GM21529 (cell line): ENCODE measurements around the gene FIGLA.

ENCODE experiments used
- ATAC-seq: cut with Tn5 transposase; IDR thresholded peaks from one replicate; pipeline ENCODE4 v1.9.1; 2021; ENCODE audit not compliant: unreplicated experiment

Gene FIGLA

DNA sequence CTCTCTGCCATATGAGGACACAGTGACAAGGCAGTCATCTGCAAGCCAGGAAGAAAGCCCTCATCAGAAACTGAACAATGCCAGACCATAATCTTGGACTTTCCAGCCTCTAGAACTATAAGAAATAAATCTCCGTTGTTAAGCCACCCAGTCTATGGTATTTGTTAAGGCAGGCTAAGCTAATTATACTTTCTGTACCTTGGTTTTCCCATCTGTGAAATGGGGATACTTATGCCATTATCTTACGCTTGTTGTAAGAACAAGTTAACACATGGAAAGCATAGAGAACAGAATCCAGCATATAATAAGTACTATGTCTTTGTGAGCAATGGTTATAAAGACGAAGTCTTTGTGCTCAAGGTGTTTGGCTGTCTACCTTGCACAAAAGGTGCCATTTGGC, 14.2 kb downstream of the FIGLA start:
- ATAC-seq, result no peak

DNA sequence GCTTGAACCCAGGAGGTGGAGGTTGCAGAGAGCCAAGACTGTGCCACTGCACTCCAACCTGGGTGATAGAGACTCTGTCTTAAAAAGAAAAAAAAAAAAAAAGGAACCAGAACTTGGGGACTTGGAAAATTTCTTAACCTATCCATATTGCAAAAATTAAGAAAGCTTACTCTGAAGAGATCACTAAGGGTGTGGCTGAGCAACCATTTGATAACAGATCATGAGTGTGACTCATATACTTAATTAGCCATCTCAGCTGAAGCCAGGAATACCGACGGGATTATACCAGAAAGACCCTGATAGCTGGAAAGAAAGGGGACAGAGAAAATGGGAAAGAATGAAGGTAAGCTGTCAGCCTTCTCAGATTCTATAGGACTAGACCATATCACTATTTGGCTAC, 15.3 kb downstream of the FIGLA start:
- ATAC-seq, result no peak

DNA sequence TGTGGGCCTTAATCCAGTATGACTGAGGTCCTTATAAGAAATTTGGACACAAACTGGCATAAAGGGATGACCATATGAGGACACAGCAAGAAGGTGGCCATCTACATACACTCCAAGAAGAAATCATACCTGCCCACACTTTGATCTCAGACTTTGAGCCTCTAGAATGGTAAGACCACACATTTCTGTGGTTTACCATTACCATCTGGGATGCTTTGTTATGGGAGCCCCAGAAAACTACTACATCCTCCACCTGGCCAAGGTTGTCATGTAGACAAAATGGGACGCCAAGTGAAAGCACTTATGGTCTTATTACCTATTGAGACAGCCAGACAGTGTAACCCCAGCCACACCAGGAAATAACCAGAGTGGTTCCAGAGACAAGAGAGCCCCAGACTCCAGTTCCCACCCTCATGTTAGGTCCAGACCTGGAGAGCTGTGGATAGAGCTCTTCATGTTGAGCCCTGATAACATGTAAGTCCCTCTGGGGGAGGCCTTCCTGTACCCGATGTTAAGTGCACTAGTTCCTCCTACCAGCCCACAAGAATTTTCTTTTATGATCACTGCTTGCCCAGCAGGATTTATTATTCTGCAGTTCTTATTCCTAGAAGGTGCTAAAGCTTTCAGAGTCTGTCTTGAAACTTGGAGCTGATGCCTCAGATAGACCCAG, 17.8 kb downstream of the FIGLA start:
- no peak for ATAC-seq

DNA sequence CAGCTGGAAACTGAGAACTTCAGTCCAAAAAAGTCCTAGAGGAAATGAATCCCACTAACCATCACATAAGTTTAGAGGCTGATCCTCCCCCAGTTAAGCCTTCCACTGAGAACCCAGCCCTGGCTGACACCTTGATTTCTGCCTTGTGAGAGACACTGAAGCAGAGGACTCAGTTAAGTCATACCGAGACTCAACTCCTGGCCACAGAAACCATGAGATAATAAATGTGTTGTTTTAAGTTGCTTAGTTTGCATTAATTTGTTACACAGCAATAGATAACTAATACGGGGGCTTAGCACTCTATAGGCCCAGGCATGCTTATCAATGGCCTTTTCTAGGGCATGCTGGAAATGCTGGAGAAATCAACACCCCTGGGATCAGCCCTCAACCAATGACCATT, 19.0 kb downstream of the FIGLA start:
- no peak for ATAC-seq

DNA sequence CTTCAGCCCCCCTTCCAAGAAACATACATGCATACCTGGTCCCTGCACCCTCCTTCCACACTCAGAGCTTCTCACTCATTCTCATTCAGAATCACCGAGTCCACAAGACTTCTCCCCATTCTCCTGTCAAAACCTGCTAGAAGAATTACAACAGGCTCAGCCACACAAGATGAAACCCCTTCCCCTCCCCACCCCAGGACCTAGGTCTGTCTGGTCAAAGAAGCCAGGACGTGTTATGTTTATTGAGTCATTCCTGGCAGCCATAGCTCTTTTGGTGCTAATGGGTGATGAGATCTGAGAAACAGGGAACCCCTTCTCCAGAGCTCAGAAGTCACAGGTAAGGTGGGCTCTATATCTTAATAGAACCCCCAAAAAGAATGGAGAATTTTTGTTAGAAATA, 21.0 kb downstream of the FIGLA start:
- no peak for ATAC-seq

DNA sequence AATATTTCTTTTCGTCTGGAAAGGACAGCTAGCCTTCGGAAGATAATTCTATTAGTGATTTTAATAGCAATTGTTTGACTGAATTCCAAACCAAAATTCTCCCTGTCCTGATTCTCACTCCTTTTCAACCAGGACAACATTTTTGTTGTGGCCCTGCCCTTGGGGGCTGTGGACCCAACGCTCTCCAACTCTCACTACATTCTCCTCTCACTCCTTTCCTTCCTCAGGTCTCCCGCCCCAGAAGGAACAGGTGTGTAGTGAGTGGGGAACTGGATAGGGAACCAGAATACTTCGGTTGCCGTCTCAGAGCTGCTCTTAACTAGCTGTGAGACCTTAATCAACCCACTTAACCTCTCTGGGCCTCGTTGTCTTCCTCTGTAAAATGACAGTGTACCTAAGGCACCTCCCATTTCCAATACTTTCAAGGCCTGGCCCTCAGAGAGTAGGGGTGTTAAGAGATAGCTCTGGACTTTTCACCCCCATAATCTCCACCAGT, 21.8 kb downstream of the FIGLA start:
- ATAC-seq, result no peak

DNA sequence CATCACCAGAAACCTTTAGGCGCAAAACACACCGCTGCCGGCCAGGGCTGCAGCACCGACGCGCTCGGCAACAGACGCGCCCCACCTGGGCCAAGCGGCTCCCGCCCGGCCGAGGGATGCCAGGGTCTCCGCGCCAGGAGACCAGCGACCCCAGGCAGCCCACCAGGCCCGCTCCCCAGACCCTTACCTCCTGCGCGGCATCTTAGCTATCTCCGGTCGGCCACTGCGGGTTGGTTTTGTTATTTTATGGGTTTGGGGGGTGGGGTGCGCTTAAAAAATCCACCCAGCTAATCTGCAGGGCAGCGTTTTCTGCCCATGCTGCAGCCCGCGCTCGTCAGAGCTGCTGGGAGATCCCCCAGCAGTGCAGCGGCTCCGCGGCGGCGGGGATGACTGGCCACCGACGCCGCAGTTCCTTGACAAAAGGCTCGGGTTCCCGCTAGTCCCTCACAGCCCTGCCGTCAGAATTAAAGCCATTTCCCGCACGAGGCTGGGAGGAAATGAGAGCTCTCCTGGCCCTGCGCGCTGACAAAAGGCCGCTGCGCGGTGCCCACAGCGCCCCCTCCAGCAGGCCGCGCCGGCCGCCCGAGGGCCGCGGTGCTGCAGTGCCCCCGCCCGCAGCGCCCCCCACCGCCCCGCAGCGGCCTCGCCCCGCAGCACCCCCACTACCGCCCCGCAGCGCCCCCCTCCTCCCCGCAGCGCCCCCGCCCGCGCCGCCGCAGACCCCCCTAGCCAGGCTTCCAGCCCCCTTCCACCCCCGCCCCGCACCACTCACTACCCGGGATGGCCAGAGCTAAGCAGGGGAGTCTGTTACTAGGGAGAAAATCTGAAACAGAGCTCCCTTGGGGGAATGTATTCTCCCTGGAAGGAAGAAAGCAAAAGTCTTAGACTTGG, 22.5 kb downstream of the FIGLA start, which contains the start of gene ADD2:
Gene ADD2 (minus strand): TSS at position 502 of the 891 bp plus-strand sequence. CDS start 61,792 bp downstream, outside the sequence.
- no peak for ATAC-seq

DNA sequence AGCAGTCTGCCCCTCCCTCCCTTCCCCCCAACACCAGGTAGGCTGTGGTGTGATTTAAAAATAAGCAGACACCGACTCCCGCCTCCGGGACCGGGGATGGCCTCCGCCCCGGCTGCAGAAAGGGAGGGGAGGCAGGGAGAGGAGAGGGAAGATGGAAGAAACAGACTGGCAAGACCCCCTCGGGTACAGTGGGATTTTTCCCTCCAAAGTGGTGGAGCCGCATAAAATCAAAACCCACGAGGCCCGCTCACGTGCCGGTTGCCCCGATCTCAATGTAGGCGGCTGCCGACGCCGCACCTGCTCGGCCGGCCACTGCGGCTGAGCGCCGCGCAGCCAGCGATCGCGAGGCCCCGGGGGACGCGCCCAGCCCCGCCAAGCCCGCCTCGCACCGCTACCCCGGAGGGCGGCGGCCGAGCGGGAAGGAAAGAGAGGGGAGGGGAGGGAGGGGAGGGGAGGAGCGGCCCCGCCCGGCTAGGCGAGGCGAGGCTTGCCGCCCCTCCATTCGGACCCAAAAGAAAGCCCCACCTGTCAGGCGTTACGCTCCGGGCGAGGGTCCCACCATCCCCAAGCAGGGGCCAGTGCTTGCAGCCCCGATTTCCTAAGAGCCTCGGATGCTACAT, 23.3 kb downstream of the FIGLA start:
- ATAC-seq, result no peak

DNA sequence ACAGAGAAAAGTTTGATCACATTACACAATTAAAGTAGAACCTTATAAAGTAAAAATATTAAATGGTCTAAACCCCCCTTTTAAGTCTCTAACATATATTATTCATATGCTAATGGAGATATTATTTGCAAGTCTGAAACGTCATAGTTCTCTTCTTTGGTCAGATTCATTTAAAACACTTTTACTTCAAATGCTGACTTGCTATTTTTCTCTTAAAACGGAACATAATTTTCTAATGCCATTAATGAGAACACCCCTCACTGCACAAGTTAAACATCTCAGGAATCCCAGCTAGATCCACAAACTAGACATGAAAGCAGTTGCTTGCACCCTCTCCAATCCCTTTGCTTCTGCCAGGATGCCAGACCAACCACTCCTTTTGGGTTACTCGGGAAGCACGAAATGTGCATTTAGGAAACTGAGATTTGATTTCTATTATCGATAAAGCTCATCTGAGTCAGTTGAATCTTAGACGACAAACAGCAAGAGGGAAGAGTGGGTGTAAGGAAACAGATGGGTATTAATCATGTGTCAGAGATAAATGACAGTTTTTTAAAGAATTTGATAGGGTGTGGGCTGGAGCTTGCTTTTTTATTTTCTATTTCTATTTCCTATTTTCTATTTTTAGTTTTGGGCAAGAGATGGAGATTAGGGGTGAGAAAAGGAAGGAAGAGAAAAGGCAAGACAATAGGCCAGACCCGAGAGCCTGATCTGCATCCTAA, 23.9 kb downstream of the FIGLA start:
- ATAC-seq, result no peak

DNA sequence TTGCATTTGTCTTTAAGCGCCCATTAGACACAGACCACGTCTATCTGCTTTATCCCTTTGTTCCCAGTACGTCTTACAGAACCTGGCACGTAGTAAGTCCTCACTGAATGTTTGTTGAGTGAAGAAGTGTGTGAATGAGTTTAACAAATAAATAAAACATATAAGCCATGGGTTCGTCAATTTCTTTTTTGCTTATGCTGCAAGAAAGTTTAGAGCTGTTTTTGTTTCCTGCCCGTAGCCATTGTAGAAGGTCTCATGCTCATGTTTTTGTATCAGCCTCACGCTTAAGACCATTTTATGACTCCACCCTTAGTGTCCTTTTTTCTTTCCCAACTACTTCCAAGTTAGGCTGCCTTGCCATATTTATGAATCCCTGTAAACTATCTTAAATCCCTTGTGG, 24.9 kb downstream of the FIGLA start:
- no peak for ATAC-seq

DNA sequence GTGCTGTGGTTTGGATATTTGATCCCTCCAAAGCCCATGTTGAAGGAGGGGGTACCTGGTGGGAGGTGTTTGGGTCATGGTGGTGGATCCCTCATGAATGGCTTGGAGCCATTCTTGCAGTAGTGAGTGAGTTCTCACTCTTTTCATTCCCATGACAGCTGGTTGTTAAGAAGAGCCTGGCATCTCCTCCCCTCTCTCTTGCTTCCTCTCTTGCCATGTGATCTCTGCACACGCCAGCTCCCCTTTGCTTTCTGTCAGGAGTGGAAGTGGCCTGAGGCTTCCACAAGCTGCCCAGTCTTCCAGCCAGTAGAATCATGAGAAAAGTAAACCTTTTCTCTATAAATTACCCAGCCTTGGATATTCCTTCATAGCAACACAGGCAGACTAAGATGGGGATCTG, 31.0 kb downstream of the FIGLA start:
- ATAC-seq, result no peak

DNA sequence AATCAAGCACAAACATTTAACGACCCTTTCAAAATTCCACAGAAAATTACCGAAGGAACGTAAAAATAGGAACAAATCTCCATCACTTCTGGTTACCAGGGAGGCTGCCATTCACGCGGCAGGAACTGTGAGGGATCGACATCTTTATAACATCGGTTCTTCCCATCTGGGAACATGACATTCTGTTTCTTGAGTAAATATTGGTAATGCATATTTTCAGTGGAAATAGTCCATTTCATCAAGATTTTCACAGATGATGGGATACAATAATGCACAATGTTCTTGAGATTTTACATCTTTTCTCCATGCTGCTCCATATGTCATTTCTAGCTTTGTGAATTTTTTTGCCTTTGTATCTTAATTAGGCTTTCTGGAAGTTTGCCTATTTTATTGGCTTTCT, 32.5 kb downstream of the FIGLA start:
- no peak for ATAC-seq

DNA sequence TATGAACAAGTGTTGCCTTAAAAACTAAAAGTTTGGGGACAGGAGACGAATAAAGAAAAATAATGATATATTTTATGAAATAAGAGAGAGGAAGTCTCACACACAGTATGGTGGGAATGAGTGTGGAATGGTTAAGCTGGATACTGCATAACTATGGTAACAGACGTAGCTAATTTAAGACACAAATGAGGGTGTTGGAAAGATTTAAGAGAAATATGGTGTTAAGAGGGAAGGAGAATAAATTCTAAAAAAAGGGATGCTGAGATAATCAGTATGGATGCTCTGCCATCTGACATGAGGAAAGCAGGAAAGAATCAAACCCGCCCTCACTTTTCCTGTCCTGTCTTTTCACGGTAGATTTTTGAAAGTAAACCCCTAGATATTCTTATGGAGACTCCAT, 33.1 kb downstream of the FIGLA start:
- no peak for ATAC-seq

DNA sequence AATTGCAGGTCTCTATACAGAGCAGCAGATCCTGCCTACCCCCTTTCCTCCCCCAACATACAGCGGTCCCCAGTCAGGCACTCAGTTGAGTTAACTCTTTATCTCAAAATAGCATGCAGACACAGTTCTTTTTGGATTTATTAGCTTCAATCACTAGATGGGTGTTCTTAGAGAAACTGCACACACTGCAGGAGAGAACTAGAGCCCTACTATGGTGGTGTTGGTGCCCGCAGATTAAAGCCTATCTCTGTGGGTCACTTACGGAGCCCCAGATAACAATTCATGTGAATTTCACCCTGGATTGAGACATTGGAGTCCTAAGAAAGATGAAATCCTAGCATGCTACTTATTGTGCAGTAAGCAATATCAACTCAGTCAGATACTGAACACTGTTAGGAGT, 34.3 kb downstream of the FIGLA start:
- ATAC-seq, result no peak

DNA sequence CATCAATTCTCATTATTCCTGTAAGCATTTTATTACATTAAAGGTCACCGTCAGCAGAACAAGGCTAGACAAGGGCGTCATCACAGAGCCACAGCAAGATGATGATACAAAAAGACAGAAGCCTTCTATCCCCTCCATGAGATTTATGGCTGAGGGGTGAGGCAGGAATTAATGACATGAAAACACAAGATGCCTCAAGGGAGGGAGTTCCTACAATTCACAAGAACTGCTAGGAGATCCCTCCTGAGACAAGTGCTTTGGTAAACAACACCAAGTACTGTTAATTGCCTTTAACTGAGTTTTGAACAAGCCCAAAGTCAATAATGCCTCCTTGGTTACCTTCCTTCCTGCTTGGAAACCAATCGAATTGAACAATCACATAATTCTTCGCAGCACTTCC, 36.5 kb downstream of the FIGLA start:
- no peak for ATAC-seq

DNA sequence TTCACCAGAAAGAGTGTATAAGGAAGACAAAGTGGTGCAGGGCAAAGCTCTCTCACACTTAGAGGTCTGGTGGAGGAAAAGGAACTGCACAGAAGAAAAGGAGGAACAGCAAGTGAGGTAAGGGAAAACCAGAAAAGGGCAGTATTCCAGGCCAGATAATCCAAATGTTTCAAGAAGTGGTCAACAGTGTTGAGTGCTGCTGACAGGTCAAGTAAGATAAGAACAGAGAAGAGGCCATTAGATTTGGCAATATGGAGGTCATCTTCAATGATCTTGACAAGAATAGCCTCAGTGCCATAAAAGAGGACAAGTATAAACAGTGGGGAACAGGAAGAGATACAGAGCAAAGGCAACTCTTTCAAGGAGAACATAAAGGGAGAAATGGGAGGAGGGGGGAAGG, 37.4 kb downstream of the FIGLA start:
- no peak for ATAC-seq

DNA sequence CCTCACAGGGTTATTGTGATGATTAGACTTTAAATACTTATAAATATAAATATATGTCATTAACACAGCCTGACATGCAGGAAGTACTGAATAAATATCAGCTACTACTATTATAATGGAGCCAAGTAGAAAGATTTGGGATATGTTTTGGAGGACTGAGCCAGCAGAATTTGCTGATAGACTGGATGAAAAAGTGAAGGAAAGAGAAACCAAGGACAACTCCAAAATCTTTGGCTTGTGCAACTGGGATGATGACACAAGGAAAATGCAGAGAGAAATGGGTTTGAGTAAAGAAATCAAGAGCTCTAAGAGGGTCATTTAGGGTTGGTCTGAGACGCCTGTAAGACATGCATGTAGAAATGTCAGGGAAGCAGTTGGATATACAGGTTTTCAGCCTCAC, 38.0 kb downstream of the FIGLA start:
- ATAC-seq, result no peak

DNA sequence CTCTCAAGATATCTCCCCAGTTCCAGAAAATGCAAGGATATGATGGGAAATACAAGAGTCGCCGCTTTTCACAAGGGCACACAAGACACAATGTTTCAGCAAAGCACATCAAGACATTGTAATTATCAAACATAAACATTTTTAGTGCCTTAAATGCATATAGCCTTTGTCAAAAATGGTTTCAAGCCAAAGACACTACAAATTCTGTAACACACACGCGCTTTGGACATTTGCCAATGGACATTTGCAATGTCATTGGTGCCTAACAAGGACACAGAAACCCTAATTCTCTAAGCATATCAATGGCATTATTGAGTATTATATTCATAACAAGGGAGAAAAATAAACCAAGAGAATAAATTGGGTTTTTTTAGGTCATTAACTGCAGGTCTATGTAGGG, 38.6 kb downstream of the FIGLA start:
- ATAC-seq, result no peak

DNA sequence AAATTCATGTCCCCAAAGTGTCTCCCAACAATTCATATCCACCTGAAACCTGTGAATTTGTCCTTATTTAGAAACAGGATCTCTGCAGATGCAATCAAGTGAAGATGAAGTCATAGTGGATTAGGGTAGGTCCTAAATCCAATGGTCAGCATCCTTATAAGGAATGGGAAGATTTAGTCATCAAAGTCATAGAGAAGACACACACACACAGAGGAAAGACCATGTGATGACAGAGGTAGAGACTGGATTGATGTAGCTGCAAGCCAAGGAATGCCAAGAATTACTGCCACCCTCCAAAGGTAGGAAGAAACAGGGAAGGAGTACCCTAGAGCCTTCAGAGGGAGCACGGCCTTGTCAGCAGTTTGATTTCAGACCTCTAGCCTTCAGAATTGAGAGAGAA, 40.1 kb downstream of the FIGLA start:
- no peak for ATAC-seq

DNA sequence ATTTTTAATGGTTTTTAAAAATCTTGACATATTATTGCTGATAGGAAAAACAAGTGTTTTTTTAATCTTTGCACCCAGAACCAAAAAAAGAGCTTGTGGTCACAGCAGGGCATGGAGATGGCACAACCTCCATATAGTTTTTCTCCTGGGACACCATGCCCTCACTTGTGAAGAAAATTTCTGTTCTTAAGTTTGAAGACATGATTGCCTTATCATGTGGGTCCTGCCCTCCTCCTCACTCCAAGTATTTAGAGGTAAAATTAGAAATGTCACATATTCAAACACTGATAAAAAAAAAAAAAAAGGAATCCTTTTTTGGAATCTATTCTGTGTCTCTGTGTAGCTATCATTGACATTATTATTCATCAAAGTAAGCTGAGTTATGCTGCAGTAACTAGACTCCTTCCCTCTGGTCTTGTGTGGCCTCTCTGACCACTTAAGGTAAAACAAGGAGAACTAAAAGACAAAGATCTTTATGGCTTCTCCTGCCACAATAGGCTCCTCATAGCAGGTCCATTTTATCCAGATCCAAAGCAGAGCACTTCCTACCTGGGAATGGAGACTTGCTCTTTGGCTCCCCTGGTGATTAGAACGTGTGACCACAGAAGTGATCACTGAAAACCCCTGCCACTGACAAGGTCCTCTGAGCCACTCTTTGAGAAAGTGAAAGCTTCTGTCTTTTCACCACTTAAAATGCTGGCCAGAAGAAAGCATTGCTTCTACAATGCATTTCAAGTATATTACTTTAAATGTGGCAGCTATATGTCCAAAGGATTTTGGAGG, 42.2 kb downstream of the FIGLA start:
- ATAC-seq, result no peak
